M059J (cell line): ENCODE results near the gene SULF2. TPM values are rescaled to one million over a fixed set of nuclear protein-coding genes. Genes with fewer than 3 reads are reported as not detected.
A peak's percentile ranks its signal among the peaks of the same experiment; 100 is the strongest.

Experiments used
- DNase-seq: peaks from one replicate; pipeline ENCODE4 v3.0.0-alpha.2; 2012; ENCODE audit warnings: low read depth
- total RNA-seq: library from RNA; depleted of rRNA; stranded (reverse); fragments of >200 nt; shearing (Covaris generic); gene quantifications from 2 replicates; pipeline ENCODE4 v1.2.3, GENCODE V29; 2014

The SULF2 gene
- total RNA-seq, 1 experiment from 2014 or later = 140 TPM

DNA sequence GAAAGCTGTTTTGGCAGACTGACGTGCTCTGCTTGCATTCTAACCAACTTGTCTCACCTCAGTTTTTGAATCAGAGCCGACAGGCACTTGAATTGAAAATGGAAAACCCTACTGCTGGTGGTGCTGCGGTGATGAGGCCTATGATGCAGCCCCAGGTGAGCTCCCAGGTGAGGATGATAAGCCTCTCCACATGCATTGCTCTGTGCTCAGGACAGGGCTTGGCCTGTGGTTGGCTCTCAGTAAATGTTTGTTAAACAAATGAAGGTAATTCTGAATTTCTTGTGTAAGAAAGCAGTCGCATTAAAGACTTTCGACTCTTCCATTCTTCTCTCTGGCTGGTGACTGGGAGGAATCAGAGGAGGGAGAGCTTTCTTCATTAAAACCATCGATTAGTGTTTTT lies 136.3 kb downstream of the SULF2 start:
- DNase-seq = no peak

DNA sequence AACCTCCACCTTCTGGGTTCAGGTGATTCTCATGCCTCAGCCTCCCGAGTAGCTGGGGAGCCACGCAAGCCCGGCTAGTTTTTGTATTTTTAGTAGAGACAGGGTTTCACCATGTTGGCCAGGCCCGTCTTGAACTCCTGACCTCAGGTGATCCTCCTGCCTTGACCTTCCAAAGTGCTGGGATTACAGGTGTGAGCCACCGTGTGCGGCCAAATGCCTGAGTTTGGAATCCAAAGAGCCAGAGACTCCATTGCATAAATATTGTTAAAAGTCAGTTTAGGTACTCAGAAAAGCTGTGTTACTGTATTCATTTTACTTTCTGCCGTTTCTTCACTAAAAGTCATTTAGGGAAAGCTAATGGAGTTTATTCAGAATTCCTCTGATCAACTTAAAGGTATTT lies 137.3 kb downstream of the SULF2 start:
- no peak for DNase-seq

- peak; percentile 24 for DNase-seq
Measured at GRCh38 chr20:47645632-47646031, 139.6 kb downstream of the SULF2 start.

- no peak for DNase-seq
Measured at GRCh38 chr20:47642624-47643023, 142.7 kb downstream of the SULF2 start.

- DNase-seq = no peak
Measured at GRCh38 chr20:47642118-47642517, 143.2 kb downstream of the SULF2 start.

GRCh38 chr20:47638851-47639250 lies 146.4 kb downstream of the SULF2 start:
- no peak for DNase-seq

GRCh38 chr20:47635256-47635655 lies 150.0 kb downstream of the SULF2 start:
- DNase-seq = no peak

GRCh38 chr20:47631078-47631477 lies 154.2 kb downstream of the SULF2 start:
- no peak for DNase-seq

DNA sequence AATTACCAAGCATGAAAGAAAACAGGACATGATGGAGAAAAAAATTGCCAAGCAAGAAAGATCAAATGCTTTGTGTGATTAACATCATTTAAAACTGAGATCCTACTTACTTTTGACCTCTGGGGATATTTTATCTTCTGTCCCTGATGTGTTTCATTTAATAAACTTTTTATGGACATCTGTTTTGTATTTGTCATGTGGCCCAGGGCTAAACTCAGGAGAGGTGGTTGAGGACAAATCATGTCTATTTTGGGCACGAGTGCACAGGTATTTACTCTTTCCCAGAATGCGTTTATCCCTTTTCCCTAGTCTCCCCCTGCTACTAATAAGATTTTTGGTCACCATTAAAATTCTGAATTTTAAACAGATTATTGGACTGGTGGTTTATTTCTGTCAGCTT lies 155.4 kb downstream of the SULF2 start:
- peak; percentile 20 for DNase-seq

DNA sequence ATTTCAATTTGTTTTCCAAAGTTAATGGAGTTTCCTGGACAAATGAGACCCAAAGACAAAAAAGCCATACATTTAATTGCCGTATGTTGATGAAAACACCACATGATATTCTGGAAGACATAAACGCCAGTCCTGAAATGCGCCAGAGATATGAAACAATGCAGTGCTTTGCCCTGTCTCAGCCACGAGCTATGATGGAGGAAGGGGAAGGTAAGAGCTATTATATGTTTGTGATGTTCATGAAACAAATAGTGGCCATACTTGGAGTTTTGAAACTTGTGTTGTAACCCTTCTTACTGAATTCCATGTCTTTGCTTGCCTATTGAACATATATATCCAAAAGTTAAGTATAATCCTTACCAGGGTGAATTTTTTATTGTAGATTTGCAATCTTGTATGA lies 157.7 kb downstream of the SULF2 start:
- DNase-seq = no peak

DNA sequence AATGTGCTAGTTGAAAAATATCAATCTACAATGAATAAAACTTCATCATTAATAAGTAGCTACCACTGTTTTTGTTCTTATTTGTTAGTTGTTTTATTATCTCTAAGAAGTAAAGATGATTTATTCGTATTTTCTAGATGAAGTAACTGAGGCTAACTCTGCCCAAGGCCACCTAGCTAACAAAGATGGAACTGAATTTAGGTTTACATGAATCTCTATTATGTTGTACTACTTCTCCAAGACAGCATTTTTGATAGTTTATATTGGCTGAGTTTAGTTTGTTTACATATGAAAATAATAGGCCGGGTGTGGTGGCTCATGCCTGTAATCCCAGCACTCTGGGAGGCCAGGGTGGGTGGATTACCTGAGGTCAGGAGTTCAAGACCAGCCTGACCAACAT lies 162.1 kb downstream of the SULF2 start:
- no peak for DNase-seq

DNA sequence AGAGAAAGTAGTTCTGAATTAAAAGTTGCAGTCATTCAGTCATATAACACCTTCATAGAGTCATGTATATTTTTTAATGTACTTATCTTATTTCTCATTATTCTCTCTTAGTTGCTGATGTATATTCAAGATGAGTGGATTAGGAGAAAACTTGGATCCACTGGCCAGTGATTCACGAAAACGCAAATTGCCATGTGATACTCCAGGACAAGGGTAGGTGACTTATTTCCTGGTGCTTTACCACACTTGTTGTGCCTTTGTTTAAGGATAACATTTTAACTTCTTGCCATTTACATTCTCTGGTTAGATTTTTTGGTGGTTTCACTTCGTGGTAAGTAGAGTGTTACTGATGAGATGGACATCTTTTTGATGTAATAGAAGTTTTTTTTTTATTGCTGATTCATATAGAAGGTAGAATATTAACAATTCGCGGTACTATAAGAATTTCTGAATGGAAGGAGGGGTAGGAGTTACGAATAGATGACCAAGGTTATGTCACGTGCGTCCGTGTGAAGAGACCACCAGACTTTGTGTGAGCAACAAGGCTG lies 163.1 kb downstream of the SULF2 start:
- no peak for DNase-seq

DNA sequence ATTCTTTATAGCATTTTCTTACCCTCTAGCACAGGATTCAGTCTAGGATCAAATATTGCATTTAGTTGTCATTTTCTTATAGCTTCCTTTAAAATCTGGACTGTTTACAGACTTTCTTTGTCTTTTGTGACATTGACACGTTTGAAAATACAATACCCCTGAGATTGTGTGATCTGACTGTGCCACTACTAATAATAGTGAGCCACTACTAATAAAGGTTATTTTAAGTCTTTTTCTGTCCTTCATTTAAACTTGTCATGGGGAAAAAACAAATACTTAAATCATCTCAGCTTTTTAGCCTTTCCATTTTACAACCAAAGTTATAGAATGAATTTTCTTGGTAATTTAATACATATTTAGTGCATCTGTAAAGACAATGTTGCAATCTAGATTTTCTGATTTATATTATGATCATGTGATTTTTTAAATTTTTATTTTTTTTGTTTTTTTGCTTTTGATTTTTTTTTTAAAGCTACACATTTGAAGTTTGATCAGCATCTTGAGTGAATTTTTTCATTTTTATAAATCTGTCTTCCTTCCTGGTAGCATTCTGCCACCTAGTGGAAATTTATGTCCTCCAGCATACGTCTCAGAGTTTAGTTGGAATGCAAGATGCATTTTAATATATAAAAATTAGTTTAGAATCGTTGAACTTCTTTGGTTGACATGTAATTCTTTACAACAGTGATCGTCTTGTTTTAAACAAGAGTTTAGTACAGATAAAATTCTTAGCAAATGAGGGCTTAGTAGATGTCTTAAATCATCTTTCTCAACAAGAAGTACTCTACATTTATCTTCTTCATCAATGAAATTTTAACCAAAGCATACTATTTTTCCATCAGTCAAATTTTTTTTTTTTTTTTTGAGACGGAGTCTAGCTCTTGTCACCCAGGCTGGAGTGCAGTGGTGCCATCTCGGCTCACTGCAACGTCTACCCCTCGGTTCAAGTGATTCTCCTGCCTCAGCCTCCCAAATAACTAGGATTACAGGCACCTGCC lies 164.2 kb downstream of the SULF2 start:
- DNase-seq = peak; percentile 70

DNA sequence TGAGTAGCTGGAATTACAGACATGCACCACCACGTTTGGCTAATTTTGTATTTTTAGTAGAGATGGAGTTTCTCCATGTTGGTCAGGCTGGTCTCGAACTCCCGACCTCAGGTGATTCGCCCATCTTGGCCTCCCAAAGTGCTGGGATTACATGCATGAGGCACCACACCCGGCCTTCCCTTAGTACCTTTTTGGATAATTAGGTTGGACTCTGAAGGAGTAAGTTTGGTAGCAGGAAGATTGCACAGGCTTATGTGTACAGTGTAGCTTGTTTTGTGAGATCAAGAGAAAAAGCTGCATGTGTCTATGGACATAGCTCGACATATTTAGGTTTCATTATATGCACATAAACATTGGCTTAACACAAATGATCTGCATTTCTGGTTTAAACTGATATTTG lies 166.8 kb downstream of the SULF2 start:
- DNase-seq = no peak

- no peak for DNase-seq
Measured at GRCh38 chr20:47614703-47615309, 170.5 kb downstream of the SULF2 start.

DNA sequence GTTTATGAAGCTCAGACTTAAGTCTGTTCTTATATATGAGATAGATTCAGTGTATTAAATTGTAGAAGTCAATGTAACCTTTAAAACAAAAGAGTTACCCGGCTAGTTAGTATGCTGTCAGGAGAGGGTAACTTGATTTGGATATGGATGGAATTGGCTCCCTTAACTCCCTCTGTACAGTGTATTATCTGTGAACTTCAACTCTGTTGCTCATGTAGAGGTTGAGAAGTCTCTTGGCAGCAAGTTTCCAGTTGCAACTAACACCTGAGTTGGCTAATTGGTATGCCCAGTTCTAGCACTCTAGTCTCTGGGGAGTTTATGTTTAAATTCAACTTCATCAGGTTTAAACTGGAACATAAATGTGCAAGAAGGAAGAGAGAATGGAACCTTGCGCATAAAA lies 172.6 kb downstream of the SULF2 start:
- DNase-seq = no peak

DNA sequence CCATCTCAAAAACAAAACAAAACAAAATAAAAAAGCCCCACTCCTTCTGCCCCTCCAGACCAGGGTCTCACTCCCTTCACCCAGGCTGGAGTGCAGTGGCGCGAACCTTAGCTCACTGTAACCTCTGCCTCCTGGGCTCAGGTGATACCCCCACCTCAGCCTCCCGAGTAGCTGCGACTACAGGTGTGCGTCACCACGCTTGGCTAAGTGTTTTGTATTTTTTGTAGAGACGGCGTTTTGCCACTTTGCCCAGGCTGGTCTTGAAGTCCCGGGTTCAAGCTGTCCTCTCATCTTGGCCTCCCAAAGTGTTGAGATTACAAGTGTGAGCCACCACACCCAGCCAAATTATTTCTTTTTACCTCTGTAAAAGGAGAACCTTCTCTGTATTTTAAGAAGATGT lies 173.5 kb downstream of the SULF2 start:
- no peak for DNase-seq

GRCh38 chr20:47610945-47611250 lies 174.4 kb downstream of the SULF2 start:
- peak; percentile 38 for DNase-seq

- DNase-seq = peak; percentile 95
Measured at GRCh38 chr20:47610247-47610944, 174.9 kb downstream of the SULF2 start.

- no peak for DNase-seq
Measured at GRCh38 chr20:47609001-47609400, 176.3 kb downstream of the SULF2 start.
